22Rv1 (cell line): ENCODE measurements around the gene INSYN2B.

Source experiments
- ZFX ChIP-seq: fragments of 450-650 bp; IDR thresholded peaks from 2 replicates; pipeline ENCODE4 v1.6.1; 2017; ENCODE audit warnings: antibody characterized with exemption, borderline replicate concordance
- TF ChIP-seq, protein P1 (sequence below): fragments of 450-650 bp; IDR thresholded peaks from 2 replicates; pipeline ENCODE4 v1.5.1; 2017; ENCODE audit warnings: mild to moderate bottlenecking

DNA sequence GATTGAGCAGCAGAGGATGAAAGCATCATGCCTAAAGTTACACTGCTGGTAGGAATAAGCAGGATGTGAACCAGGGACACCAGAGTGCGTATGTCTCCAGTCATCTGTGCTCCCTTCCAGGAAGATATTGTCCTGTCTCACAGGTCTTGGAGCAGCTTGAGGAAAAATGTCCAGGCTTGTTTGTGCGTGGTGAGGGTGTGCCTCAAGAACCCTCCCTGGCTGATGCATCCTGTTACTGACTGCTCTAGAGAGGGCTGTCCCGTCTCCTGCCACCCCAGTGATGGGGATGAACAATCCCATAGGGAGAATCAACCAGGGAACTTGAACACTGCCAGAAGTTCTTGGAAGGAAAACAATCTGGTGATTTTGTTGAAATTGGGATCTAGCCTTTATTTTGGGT is 132.0 kb downstream of the INSYN2B start:
- TF ChIP-seq, protein P1, sequence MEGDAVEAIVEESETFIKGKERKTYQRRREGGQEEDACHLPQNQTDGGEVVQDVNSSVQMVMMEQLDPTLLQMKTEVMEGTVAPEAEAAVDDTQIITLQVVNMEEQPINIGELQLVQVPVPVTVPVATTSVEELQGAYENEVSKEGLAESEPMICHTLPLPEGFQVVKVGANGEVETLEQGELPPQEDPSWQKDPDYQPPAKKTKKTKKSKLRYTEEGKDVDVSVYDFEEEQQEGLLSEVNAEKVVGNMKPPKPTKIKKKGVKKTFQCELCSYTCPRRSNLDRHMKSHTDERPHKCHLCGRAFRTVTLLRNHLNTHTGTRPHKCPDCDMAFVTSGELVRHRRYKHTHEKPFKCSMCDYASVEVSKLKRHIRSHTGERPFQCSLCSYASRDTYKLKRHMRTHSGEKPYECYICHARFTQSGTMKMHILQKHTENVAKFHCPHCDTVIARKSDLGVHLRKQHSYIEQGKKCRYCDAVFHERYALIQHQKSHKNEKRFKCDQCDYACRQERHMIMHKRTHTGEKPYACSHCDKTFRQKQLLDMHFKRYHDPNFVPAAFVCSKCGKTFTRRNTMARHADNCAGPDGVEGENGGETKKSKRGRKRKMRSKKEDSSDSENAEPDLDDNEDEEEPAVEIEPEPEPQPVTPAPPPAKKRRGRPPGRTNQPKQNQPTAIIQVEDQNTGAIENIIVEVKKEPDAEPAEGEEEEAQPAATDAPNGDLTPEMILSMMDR: no peak
- TF ChIP-seq ZFX: no peak
